Measurements from ENCODE around the gene CPSF2. TPM values are rescaled to one million over a fixed set of nuclear protein-coding genes. Genes with fewer than 3 reads are reported as not detected.
A peak's percentile ranks its signal among the peaks of the same experiment; 100 is the strongest.

Gene CPSF2
- total RNA-seq, 2 experiments from 2014 or later, result 96.2 to 103 TPM

- H3K9me3 Mint-ChIP-seq, result no peaks in the 10 kb centered on the region
- POLR2A ChIA-PET, result interaction anchor here (0.7 to 3.7 kb wide), 7 partner anchors 8 to 554 kb away, joined by 3 to 44 read pairs (median 10); partner anchors contain the start of genes ATXN3 and TRIP11
- peaks cover 31% of the 10 kb centered on the region for H3K36me3 Mint-ChIP-seq (ENCODE audit: low read depth)
- CTCF ChIA-PET, result interaction anchor here (9.6 kb wide), 1 partner anchor 15 kb away, joined by 127 read pairs; the partner anchor contains the start of gene ATXN3
- no peak for TF ChIP-seq CTCF (IDR thresholded peaks at IDR 0.05)
- ATAC-seq (no peak), DNase-seq (no peak)
- peak overlapping the region; percentile 92 for H3K4me3 Mint-ChIP-seq
- H3K27ac Mint-ChIP-seq, result peak overlapping the region; percentile 99
- H3K4me1 Mint-ChIP-seq (ENCODE audit: low read depth), result peaks cover 45% of the 10 kb centered on the region
- intact Hi-C loops (cut with micrococcal nuclease), result no loop called here
- no peaks in the 10 kb centered on the region for H3K27me3 Mint-ChIP-seq
Measured at GRCh38 chr14:92122761-92123160, 992 bp downstream of the CPSF2 start.

GRCh38 chr14:92134456-92134855 is 12.7 kb downstream of the CPSF2 start:
- ATAC-seq (no peak), DNase-seq (no peak)
- Mint-ChIP-seq H3K9me3 (no peaks in the 10 kb centered on the region), H3K36me3 (ENCODE audit: low read depth) (peaks cover 30% of the 10 kb centered on the region), H3K27ac (no peak overlapping the region), H3K27me3 (no peaks in the 10 kb centered on the region), H3K4me3 (no peak overlapping the region), H3K4me1 (ENCODE audit: low read depth) (peaks cover 6% of the 10 kb centered on the region)
- ChIA-PET POLR2A (interaction anchor here (1.7 kb wide), 1 partner anchor 18 kb away, joined by 5 read pairs; no protein-coding TSS in a partner anchor), CTCF (interaction anchor here (0.7 to 1.5 kb wide), 7 partner anchors 12 to 552 kb away, joined by 3 to 4 read pairs (median 3); partner anchors contain the start of genes CPSF2 and NDUFB1)
- intact Hi-C loops (cut with micrococcal nuclease), result no loop called here
- no peak for TF ChIP-seq CTCF (IDR thresholded peaks at IDR 0.05)

- intact Hi-C loops (cut with micrococcal nuclease), result no loop called here
- no peak overlapping the region for H3K27ac Mint-ChIP-seq
- ChIA-PET POLR2A (no interaction called here), CTCF (interaction anchor here (0.6 to 1.5 kb wide), 9 partner anchors 10 to 552 kb away, joined by 3 to 4 read pairs (median 3); partner anchors contain the start of genes ATXN3, CPSF2 and NDUFB1)
- peak; percentile 55 for TF ChIP-seq CTCF (IDR thresholded peaks at IDR 0.05)
- no peak for DNase-seq
- H3K9me3 Mint-ChIP-seq, result no peaks in the 10 kb centered on the region
- no peak overlapping the region for H3K4me3 Mint-ChIP-seq
- peaks cover 27% of the 10 kb centered on the region for H3K36me3 Mint-ChIP-seq (ENCODE audit: low read depth)
- no peak for ATAC-seq
- H3K4me1 Mint-ChIP-seq (ENCODE audit: low read depth), result peaks cover 2% of the 10 kb centered on the region
- no peaks in the 10 kb centered on the region for H3K27me3 Mint-ChIP-seq
Measured at GRCh38 chr14:92135269-92135668, 13.5 kb downstream of the CPSF2 start.

- Mint-ChIP-seq H3K36me3 (ENCODE audit: low read depth) (peaks cover 34% of the 10 kb centered on the region), H3K9me3 (no peaks in the 10 kb centered on the region), H3K27ac (no peak overlapping the region), H3K4me1 (ENCODE audit: low read depth) (peaks cover 5% of the 10 kb centered on the region), H3K4me3 (no peak overlapping the region), H3K27me3 (no peaks in the 10 kb centered on the region)
- POLR2A ChIA-PET, result no interaction called here
- DNase-seq, result no peak
- ATAC-seq, result no peak
- TF ChIP-seq CTCF (IDR thresholded peaks at IDR 0.05), result no peak
- CTCF ChIA-PET, result no interaction called here
- intact Hi-C loops (cut with micrococcal nuclease), result no loop called here
Measured at GRCh38 chr14:92143309-92143708, 21.5 kb downstream of the CPSF2 start.

GRCh38 chr14:92143962-92144361 is 22.2 kb downstream of the CPSF2 start:
- CTCF ChIA-PET, result no interaction called here
- ATAC-seq (no peak), DNase-seq (no peak)
- Mint-ChIP-seq H3K27ac (no peak overlapping the region), H3K27me3 (no peaks in the 10 kb centered on the region), H3K4me1 (ENCODE audit: low read depth) (peaks cover 5% of the 10 kb centered on the region), H3K9me3 (no peaks in the 10 kb centered on the region), H3K4me3 (no peak overlapping the region), H3K36me3 (ENCODE audit: low read depth) (peaks cover 35% of the 10 kb centered on the region)
- POLR2A ChIA-PET, result no interaction called here
- TF ChIP-seq CTCF (IDR thresholded peaks at IDR 0.05), result no peak
- intact Hi-C loops (cut with micrococcal nuclease), result no loop called here

Measured in activated CD8-positive, alpha-beta T cell treated with anti-CD3 and anti-CD28 coated beads for 36 hours (primary cell).